GM21447 (cell line): ENCODE measurements around the gene PHB1.

Source experiments
- ATAC-seq: cut with Tn5 transposase; IDR thresholded peaks from one replicate; pipeline ENCODE4 v1.9.1; 2021; ENCODE audit not compliant: unreplicated experiment

The PHB1 gene

GRCh38 chr17:49357516-49357915, 57.2 kb downstream of the PHB1 start:
- no peak for ATAC-seq

- ATAC-seq: no peak
Observed at GRCh38 chr17:49356320-49356719, 58.4 kb downstream of the PHB1 start.
